Activated CD4-positive, alpha-beta T cell treated with anti-CD3 and anti-CD28 coated beads, Interleukin-2, amount 10 ng/mL, durations not matched to agents 7 days and 5 days (primary cell): ENCODE measurements around the gene CGAS. TPM values are rescaled to one million over a fixed set of nuclear protein-coding genes. Genes with fewer than 3 reads are reported as not detected.

Experiments used
- CTCF ChIA-PET: fragments of 350-600 bp; sonication (Branson Sonifier 250); formaldehyde crosslinking; loops from one replicate; lab custom pipeline; 2021; ENCODE audit warnings: antibody characterized with exemption; lab: Charles Lee
- POLR2A ChIA-PET: fragments of 350-600 bp; sonication (Branson Sonifier 250); formaldehyde crosslinking; loops from one replicate; lab custom pipeline; 2021; ENCODE audit warnings: antibody characterized with exemption; lab: Charles Lee
- DNase-seq: peaks from one replicate; pipeline ENCODE4 v3.0.0-alpha.2; 2020
- H3K27ac Mint-ChIP-seq: one replicate; pipeline ENCODE4 v1.8.0; 2021; ENCODE audit warnings: mild to moderate bottlenecking, moderate library complexity, mixed read lengths
- H3K27me3 Mint-ChIP-seq: one replicate; pipeline ENCODE4 v1.8.0; 2021; ENCODE audit warnings: mixed read lengths
- H3K36me3 Mint-ChIP-seq: one replicate; pipeline ENCODE4 v1.8.0; 2021; ENCODE audit warnings: low read depth, mixed read lengths
- H3K4me1 Mint-ChIP-seq: one replicate; pipeline ENCODE4 v1.8.0; 2021; ENCODE audit warnings: mixed read lengths
- H3K4me3 Mint-ChIP-seq: one replicate; pipeline ENCODE4 v1.8.0; 2021; ENCODE audit warnings: mild to moderate bottlenecking, moderate library complexity, mixed read lengths
- H3K9me3 Mint-ChIP-seq: one replicate; pipeline ENCODE4 v1.8.0; 2021; ENCODE audit warnings: mixed read lengths
- total RNA-seq, 2 experiments: library from RNA; stranded (reverse); gene quantifications; one replicate each; pipeline ENCODE4 v1.2.3, GENCODE V29; 2021

Gene CGAS
- total RNA-seq, 2 experiments from 2014 or later = 27.9 TPM

DNA sequence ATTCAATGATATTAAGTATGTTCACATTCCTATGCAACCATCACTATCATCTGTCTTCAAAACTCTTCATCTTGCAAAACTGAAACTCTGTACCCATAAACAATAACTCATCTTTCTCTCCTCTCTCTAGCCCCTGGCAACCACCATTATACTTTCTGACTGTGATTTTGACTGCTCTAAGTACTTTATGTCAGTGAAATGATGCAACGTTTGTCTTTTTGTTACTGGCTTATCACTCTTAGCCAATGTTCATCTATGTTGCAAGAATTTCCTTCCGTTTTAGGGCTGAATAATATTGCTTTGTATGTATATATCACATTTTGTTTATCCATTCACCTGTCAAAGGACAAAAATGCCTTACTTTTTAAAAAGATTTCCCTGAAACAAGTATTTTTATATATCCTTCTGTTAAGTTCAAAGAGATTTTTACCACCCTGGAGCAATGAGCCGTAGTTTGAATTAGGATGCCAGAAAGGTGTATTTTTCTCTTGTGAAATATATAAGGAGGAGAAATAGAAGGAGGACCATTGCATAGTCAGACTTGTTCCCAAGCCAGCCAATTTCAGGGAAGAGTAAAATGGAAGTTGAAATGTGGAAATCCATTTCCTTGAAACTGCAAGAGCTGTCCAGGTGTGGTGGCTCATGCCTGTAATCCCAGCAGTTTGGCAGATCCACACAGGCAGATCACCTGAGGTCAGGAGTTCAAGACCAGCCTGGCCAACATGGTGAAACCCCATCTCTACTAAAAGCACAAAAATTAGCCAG is 4.0 kb upstream of the CGAS start:
- no peaks in the 10 kb centered on the region for H3K9me3 Mint-ChIP-seq
- no peak for DNase-seq
- H3K4me1 Mint-ChIP-seq = peaks cover 54% of the 10 kb centered on the region
- POLR2A ChIA-PET = no interaction called here
- no peak overlapping the region for H3K4me3 Mint-ChIP-seq
- no peaks in the 10 kb centered on the region for H3K27me3 Mint-ChIP-seq
- CTCF ChIA-PET = interaction anchor here (0.7 to 1.0 kb wide), 2 partner anchors 46 to 189 kb away, joined by 3 to 4 read pairs; no protein-coding TSS in a partner anchor
- peak overlapping the region; percentile 34 for H3K27ac Mint-ChIP-seq
- peaks cover 6% of the 10 kb centered on the region for H3K36me3 Mint-ChIP-seq

DNA sequence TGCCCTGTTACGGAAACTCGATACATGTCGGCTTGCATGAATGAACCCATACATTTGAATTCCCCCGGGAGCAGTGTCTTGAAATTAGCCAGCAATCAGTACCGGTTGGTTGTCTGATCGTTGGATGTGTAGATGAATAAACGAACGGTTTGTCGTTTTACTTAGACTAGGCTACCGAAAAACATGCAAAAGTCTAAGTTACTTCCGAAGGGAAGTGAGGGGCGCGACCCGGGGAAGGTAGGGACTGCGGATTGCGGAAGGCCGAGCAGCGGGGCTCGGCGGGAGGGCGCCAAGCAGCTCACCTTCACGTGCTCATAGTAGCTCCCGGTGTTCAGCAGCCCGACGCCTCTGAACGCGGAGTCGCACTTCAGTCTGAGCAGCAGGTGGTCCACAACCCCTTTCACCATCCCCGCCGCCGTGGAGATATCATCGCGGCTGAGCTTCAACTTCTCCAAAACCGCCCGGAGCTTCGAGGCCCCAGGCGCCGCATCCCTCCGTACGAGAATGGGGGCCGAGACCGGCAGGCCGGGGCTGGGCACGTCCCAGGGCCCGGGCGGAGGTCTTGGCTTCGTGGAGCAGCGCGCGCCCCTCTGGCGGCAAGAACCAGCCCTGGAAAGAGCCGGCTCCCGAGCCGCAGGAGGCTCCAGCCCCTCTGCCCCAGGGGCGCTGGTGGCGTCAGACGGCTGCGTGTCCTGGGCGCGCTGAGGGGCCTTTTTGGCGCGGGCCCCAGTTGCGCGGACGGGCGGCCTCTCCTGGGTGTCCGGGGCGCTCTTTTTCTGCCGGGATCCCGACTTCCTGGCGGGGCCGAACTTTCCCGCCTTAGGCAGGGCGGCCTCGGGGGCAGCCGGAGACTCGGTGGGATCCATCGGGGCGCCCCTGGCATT is 632 bp downstream of the CGAS start:
- CTCF ChIA-PET = interaction anchor here (0.5 to 3.0 kb wide), 9 partner anchors 8 to 70 kb away, joined by 3 to 21 read pairs (median 4); partner anchors contain the start of genes EEF1A1 and MTO1
- POLR2A ChIA-PET = interaction anchor here (1.3 to 3.0 kb wide), 2 partner anchors 11 to 69 kb away, joined by 4 to 27 read pairs; partner anchors contain the start of gene MTO1
- no peaks in the 10 kb centered on the region for H3K27me3 Mint-ChIP-seq
- H3K4me1 Mint-ChIP-seq = peaks cover 49% of the 10 kb centered on the region
- H3K4me3 Mint-ChIP-seq = peak overlapping the region; percentile 95
- peak overlapping the region; percentile 94 for H3K27ac Mint-ChIP-seq
- DNase-seq = peak; percentile 47
- no peaks in the 10 kb centered on the region for H3K9me3 Mint-ChIP-seq
- peaks cover 30% of the 10 kb centered on the region for H3K36me3 Mint-ChIP-seq

DNA sequence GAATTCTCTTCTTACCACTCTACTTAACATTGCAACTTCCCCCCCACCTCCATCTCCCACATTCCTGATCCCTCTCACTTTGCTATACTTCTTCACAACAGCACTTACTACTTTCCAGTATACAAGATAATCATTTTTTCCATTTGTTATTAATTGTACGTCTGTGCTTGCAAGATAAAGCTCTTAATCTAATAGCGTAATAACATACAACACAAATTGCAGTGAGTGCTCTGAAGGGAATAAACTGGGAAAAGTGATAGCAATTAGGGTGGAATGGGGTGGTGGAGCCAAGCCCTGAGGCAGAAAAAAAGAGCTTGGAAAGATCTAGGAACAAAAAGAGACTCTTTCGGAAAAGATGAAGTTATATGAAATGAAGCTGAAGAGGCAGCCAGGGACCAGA is 8.5 kb downstream of the CGAS start:
- no peak for DNase-seq
- H3K4me1 Mint-ChIP-seq = peaks cover 55% of the 10 kb centered on the region
- POLR2A ChIA-PET = interaction anchor here (0.6 kb wide), 1 partner anchor 77 kb away, joined by 3 read pairs; no protein-coding TSS in a partner anchor
- H3K27ac Mint-ChIP-seq = no peak overlapping the region
- CTCF ChIA-PET = interaction anchor here (0.9 to 1.0 kb wide), 2 partner anchors 11 to 55 kb away, joined by 3 read pairs; no protein-coding TSS in a partner anchor
- no peaks in the 10 kb centered on the region for H3K9me3 Mint-ChIP-seq
- peaks cover 63% of the 10 kb centered on the region for H3K36me3 Mint-ChIP-seq
- H3K27me3 Mint-ChIP-seq = no peaks in the 10 kb centered on the region
- H3K4me3 Mint-ChIP-seq = no peak overlapping the region

DNA sequence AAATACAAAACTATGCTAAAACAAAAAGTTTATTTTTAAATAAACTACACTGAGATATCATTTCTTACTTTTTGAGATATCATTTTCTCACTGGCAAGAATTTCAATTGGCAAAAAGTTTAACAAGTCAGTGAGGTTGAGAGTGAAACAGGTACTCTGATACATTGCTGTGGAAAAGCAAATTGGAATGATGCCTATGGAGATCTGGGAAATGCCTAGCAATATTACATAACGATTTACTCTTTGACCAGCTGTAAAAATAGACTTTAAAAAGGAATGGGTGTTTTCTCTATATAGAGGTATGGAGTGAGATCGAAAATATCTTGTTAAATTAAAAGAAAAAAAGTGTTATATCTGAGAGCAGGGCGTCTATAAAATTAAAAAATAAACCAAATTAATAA is 16.9 kb downstream of the CGAS start:
- peaks cover 31% of the 10 kb centered on the region for H3K4me1 Mint-ChIP-seq
- H3K4me3 Mint-ChIP-seq = no peak overlapping the region
- CTCF ChIA-PET = interaction anchor here (0.5 kb wide), 1 partner anchor 11 kb away, joined by 3 read pairs; no protein-coding TSS in a partner anchor
- H3K36me3 Mint-ChIP-seq = peaks cover 57% of the 10 kb centered on the region
- DNase-seq = no peak
- POLR2A ChIA-PET = no interaction called here
- H3K27me3 Mint-ChIP-seq = no peaks in the 10 kb centered on the region
- H3K27ac Mint-ChIP-seq = no peak overlapping the region
- no peaks in the 10 kb centered on the region for H3K9me3 Mint-ChIP-seq

DNA sequence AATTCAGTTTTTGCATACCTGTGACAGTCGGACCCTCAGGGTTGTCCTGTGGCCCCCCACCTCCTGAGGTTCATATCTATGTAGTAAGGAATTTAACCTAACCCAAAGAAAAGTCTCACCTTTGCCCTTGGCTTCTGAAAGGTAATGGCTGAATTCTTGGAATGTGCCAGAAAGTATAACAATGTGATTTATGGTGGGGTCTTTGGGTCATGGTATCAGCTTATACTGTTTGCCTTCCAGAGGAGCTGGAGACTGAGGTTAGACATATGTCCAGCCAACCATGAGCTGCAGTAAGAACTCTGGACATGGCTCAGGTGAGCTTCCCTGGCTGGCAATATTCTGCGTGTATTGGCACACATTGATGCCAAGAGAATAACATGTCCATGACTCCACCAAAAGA is 30.6 kb downstream of the CGAS start:
- DNase-seq = no peak
- Mint-ChIP-seq H3K4me3 (no peak overlapping the region), H3K36me3 (peaks cover 56% of the 10 kb centered on the region), H3K4me1 (peaks cover 29% of the 10 kb centered on the region), H3K27me3 (no peaks in the 10 kb centered on the region), H3K9me3 (no peaks in the 10 kb centered on the region), H3K27ac (peak overlapping the region; percentile 96)
- POLR2A ChIA-PET = interaction anchor here (0.6 to 1.0 kb wide), 2 partner anchors 60 to 119 kb away, joined by 3 to 6 read pairs; no protein-coding TSS in a partner anchor
- CTCF ChIA-PET = no interaction called here

- Mint-ChIP-seq H3K4me3 (no peak overlapping the region), H3K27me3 (no peaks in the 10 kb centered on the region), H3K9me3 (no peaks in the 10 kb centered on the region), H3K27ac (peak overlapping the region; percentile 58), H3K4me1 (peaks cover 24% of the 10 kb centered on the region), H3K36me3 (peaks cover 58% of the 10 kb centered on the region)
- DNase-seq = no peak
- CTCF ChIA-PET = interaction anchor here (0.7 kb wide), 1 partner anchor 65 kb away, joined by 4 read pairs; no protein-coding TSS in a partner anchor
- POLR2A ChIA-PET = no interaction called here
Measured at GRCh38 chr6:73418081-73418741, 33.9 kb downstream of the CGAS start.

GRCh38 chr6:73413102-73413501 is 39.0 kb downstream of the CGAS start:
- Mint-ChIP-seq H3K9me3 (no peaks in the 10 kb centered on the region), H3K4me3 (no peak overlapping the region), H3K4me1 (peaks cover under 1% of the 10 kb centered on the region), H3K27me3 (no peaks in the 10 kb centered on the region), H3K27ac (no peak overlapping the region), H3K36me3 (peaks cover 33% of the 10 kb centered on the region)
- DNase-seq = no peak
- ChIA-PET CTCF (interaction anchor here (1.3 kb wide), 1 partner anchor 13 kb away, joined by 4 read pairs; no protein-coding TSS in a partner anchor), POLR2A (no interaction called here)

GRCh38 chr6:73409395-73409794 is 42.7 kb downstream of the CGAS start:
- no peak for DNase-seq
- ChIA-PET POLR2A (no interaction called here), CTCF (interaction anchor here (0.6 kb wide), 1 partner anchor 658 kb away, joined by 3 read pairs; no protein-coding TSS in a partner anchor)
- peaks cover 12% of the 10 kb centered on the region for H3K36me3 Mint-ChIP-seq
- H3K9me3 Mint-ChIP-seq = no peaks in the 10 kb centered on the region
- H3K4me1 Mint-ChIP-seq = no peaks in the 10 kb centered on the region
- H3K27ac Mint-ChIP-seq = no peak overlapping the region
- no peak overlapping the region for H3K4me3 Mint-ChIP-seq
- no peaks in the 10 kb centered on the region for H3K27me3 Mint-ChIP-seq

DNA sequence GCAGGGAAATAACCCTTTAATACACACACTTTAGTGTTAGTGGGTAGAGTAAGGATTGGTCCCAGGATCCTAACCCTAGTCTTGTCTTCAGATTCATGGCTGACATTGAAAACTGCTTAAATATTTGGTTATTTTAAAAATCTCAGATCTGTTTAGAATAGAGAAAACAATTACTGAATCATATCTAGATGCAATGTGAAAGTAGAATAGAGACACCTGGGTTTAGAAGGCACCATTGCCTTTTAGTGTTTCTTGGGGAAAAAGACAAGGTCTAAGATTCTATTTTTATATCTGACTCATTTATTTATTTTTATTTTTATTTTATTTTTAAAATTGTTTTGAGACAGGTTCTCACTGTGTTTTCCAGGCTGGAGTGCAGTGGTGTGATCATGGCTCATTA is 51.4 kb downstream of the CGAS start:
- Mint-ChIP-seq H3K27ac (no peak overlapping the region), H3K9me3 (no peaks in the 10 kb centered on the region), H3K27me3 (no peaks in the 10 kb centered on the region), H3K4me1 (no peaks in the 10 kb centered on the region), H3K4me3 (no peak overlapping the region), H3K36me3 (peaks cover 2% of the 10 kb centered on the region)
- ChIA-PET POLR2A (no interaction called here), CTCF (interaction anchor here (1.5 kb wide), 1 partner anchor 13 kb away, joined by 4 read pairs; no protein-coding TSS in a partner anchor)
- no peak for DNase-seq

- peaks cover 23% of the 10 kb centered on the region for H3K4me1 Mint-ChIP-seq
- no peak for DNase-seq
- ChIA-PET CTCF (no interaction called here), POLR2A (no interaction called here)
- H3K27ac Mint-ChIP-seq = no peak overlapping the region
- peaks cover 4% of the 10 kb centered on the region for H3K9me3 Mint-ChIP-seq
- no peaks in the 10 kb centered on the region for H3K27me3 Mint-ChIP-seq
- H3K4me3 Mint-ChIP-seq = no peak overlapping the region
- peaks cover 7% of the 10 kb centered on the region for H3K36me3 Mint-ChIP-seq
Measured at GRCh38 chr6:73395875-73396274, 56.2 kb downstream of the CGAS start.

DNA sequence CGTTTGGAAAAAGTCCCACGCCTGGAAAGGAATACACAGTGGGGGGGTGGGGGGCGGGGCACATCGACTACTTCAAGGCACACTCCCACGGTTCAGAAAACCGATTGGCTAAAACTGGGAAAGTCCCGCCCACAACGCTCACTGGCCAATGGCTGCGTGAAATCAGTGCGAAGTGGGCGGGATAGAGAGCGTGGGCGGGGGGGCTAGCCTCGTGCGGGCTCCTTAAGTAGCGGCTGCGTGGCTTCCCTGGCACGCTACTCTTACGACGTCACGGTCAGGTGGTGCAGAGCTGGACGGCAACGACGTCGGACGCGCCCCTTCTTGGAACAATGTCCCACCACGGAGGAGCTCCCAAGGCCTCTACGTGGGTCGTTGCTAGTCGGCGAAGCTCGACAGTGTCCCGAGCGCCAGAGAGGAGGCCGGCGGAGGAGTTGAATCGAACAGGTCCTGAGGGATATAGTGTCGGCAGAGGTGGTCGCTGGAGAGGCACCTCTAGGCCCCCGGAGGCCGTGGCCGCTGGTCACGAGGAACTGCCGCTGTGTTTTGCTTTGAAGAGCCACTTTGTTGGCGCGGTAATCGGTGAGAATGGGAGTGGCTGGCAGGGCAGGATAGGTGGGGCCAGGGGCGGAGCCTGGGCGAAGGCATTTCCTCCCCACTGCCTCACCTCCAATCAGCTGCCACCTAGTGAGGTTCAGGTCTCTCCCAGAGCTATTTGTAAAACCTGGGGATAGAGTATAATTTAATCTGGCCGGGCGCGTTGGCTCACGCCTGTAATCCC is 57.3 kb downstream of the CGAS start, which contains the start of gene DDX43:
TSS of gene DDX43 (plus strand) at position 252 of the 778 bp plus-strand sequence. CDS start at position 330, 78 bp downstream.
- Mint-ChIP-seq H3K9me3 (peaks cover 4% of the 10 kb centered on the region), H3K27ac (peak within 1 kb of the TSS; percentile 98), H3K4me1 (peaks cover 27% of the 10 kb centered on the region), H3K36me3 (peaks cover 7% of the 10 kb centered on the region), H3K4me3 (peak within 1 kb of the TSS; percentile 83), H3K27me3 (no peaks in the 10 kb centered on the region)
- ChIA-PET CTCF (interaction anchor here (0.5 kb wide), 1 partner anchor 65 kb away, joined by 3 read pairs; no protein-coding TSS in a partner anchor), POLR2A (no interaction called here)
- DNase-seq = peak; percentile 77
